Vagina (tissue), 2 donors: Measurements from ENCODE around the gene TIPARP. TPM values are rescaled to one million over a fixed set of nuclear protein-coding genes. Genes with fewer than 3 reads are reported as not detected.
A peak's percentile ranks its signal among the peaks of the same experiment; 100 is the strongest.

Experiments used
- DNase-seq, 2 donors: peaks; one replicate each; pipeline ENCODE4 v3.0.0-alpha.2; 2017; ENCODE audit errors: extremely low spot score in 2 of 2
- H3K27ac ChIP-seq: fragments of 200-600 bp; sonication (generic); one replicate; pipeline ENCODE4 v1.5.1; 2019
- H3K27me3 ChIP-seq: fragments of 200-600 bp; sonication (generic); one replicate; pipeline ENCODE4 v1.5.1; 2019
- H3K36me3 ChIP-seq, 2 donors: fragments of 200-600 bp; sonication (generic); one replicate each; pipeline ENCODE4 v1.5.1; 2017 to 2019
- H3K4me1 ChIP-seq: fragments of 200-600 bp; sonication (generic); one replicate; pipeline ENCODE4 v1.5.1; 2019
- H3K4me3 ChIP-seq, 2 donors: fragments of 200-600 bp; sonication (generic); 1 replicate in 1 of 2; 2 replicates in 1 of 2; pipeline ENCODE4 v1.5.1; 2016 to 2019
- H3K9me3 ChIP-seq: fragments of 200-600 bp; sonication (generic); one replicate; pipeline ENCODE4 v1.5.1; 2019
- POLR2A ChIP-seq, 2 donors: fragments of 450-650 bp; IDR thresholded peaks; one replicate each; pipeline ENCODE4 v1.6.1; 2017; ENCODE audit warnings: antibody characterized with exemption in 2 of 2, mild to moderate bottlenecking in 2 of 2, moderate library complexity in 2 of 2
- POLR2AphosphoS5 ChIP-seq, 2 donors: sonication (generic); formaldehyde crosslinking; IDR thresholded peaks; one replicate each; pipeline ENCODE4 v1.9.0; 2017; ENCODE audit warnings: antibody characterized with exemption in 2 of 2, mild to moderate bottlenecking in 2 of 2, low read depth in 1 of 2; ENCODE audit not compliant: insufficient read depth in 1 of 2
- intact Hi-C: fragments of 100-400 bp; cut with DNase I; formaldehyde crosslinking; loops from one replicate; pipeline ENCODE4 v1.15.1; 2023
- total RNA-seq: library from RNA; depleted of rRNA; stranded (reverse); fragments of >200 nt; gene quantifications from one replicate; pipeline ENCODE4 v1.2.3, GENCODE V29; 2016
- TF ChIP-seq, protein P1 (sequence below), 3 experiments: fragments of 450-650 bp in 2 of 3; fragments of 200-600 bp in 1 of 3; sonication (generic) in 1 of 3; IDR thresholded peaks; one replicate each; pipeline ENCODE4 v1.5.1; 2017 to 2019; ENCODE audit warnings: antibody characterized with exemption in 3 of 3, mild to moderate bottlenecking in 2 of 3, moderate library complexity in 2 of 3

TIPARP gene
- total RNA-seq, 1 donor from 2014 or later, result 44.0 TPM

DNA sequence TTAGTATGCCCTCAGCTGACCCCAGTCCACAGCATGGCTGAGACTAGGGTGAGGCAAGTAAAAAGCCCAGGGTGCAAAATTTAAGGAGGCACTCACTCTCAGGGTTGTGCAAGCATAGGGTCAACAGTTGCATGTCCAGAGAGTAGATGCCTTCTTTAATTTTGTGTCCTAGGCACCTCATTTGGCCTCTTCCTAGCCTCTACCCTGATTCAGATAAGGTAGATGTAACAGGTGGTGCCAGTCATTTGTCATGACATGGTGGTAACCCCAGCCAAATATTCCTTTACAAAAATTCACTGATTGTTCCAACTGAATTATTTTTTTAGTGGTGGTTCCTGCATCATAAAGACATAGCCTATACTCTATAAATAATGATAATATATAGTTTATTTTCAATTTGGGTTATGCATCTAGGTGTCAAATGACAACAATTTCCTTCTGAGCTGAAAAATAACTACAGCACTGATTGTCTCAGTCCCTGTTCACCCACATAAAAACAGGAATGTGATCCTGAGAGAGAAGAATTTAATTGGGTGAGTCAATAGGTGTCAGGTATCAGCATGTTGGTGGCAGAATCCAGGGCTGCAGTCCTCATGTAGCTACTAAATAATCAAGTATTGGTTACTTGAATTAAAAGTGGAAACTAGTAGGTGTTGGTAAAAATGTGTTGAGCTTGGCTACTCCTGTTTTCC is 44.2 kb upstream of the TIPARP start:
- DNase-seq, result no peak
- Histone ChIP-seq H3K9me3 (no peaks in the 10 kb centered on the region), H3K36me3 (no peaks in the 10 kb centered on the region), H3K27ac (no peak overlapping the region), H3K4me3 (no peak overlapping the region), H3K27me3 (no peaks in the 10 kb centered on the region), H3K4me1 (no peaks in the 10 kb centered on the region)
- intact Hi-C loops, result no loop called here
- peak in 1 of 2 donors; percentile 24 for TF ChIP-seq POLR2AphosphoS5 (IDR thresholded peaks at IDR 0.05; ENCODE audit: insufficient read depth in 1 of 2, low read depth in 1 of 2)
- TF ChIP-seq, protein P1, sequence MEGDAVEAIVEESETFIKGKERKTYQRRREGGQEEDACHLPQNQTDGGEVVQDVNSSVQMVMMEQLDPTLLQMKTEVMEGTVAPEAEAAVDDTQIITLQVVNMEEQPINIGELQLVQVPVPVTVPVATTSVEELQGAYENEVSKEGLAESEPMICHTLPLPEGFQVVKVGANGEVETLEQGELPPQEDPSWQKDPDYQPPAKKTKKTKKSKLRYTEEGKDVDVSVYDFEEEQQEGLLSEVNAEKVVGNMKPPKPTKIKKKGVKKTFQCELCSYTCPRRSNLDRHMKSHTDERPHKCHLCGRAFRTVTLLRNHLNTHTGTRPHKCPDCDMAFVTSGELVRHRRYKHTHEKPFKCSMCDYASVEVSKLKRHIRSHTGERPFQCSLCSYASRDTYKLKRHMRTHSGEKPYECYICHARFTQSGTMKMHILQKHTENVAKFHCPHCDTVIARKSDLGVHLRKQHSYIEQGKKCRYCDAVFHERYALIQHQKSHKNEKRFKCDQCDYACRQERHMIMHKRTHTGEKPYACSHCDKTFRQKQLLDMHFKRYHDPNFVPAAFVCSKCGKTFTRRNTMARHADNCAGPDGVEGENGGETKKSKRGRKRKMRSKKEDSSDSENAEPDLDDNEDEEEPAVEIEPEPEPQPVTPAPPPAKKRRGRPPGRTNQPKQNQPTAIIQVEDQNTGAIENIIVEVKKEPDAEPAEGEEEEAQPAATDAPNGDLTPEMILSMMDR (IDR thresholded peaks at IDR 0.05), result no peak

DNA sequence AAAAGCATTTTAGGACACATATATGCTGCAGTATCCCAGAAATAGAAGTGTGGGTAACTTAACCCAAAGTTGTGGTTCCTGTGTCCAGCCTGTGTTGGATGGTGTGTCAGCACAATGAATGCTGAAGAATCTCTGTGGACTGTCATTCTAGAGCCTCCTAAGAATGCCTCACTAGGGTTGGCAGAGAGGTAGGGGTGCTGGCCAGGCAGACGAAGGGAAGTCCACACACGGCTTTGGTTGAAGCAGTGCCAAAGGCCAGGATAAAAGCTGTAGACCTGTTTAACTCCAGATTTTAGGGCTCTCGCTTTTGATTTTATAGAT is 43.7 kb upstream of the TIPARP start:
- H3K36me3 ChIP-seq, result no peaks in the 10 kb centered on the region
- no peak overlapping the region for H3K4me3 ChIP-seq
- no peaks in the 10 kb centered on the region for H3K27me3 ChIP-seq
- H3K27ac ChIP-seq, result no peak overlapping the region
- no peaks in the 10 kb centered on the region for H3K4me1 ChIP-seq
- no peak for DNase-seq
- H3K9me3 ChIP-seq, result no peaks in the 10 kb centered on the region
- no peak for TF ChIP-seq POLR2AphosphoS5 (IDR thresholded peaks at IDR 0.05; ENCODE audit: insufficient read depth in 1 of 2, low read depth in 1 of 2)
- no peak for TF ChIP-seq POLR2A (IDR thresholded peaks at IDR 0.05)
- TF ChIP-seq, protein P1 (IDR thresholded peaks at IDR 0.05), result no peak
- intact Hi-C loops, result no loop called here

DNA sequence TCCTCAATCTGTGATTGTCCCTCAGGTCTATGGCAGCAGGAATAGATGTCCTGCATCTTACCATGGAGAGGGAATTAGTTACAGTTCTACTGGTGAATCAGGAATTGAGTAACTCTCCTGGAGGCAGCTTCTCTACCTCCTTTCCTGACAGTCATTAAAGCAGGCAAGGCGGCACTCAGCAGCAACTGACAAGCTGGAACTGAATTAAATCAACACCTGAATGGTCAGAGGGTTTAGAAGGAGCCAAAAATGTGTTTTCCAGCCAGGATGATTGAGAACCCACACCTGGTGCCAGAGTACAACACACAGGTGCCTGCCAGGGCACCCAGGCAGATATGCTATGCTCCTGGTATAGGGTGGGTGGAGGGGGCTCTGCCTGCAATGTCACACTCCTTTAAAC is 43.1 kb upstream of the TIPARP start:
- no peaks in the 10 kb centered on the region for H3K36me3 ChIP-seq
- TF ChIP-seq, protein P1 (IDR thresholded peaks at IDR 0.05), result no peak
- TF ChIP-seq POLR2AphosphoS5 (IDR thresholded peaks at IDR 0.05; ENCODE audit: insufficient read depth in 1 of 2, low read depth in 1 of 2), result peak in 1 of 2 donors; percentile 14
- no peaks in the 10 kb centered on the region for H3K4me1 ChIP-seq
- DNase-seq, result no peak
- intact Hi-C loops, result no loop called here
- H3K27me3 ChIP-seq, result no peaks in the 10 kb centered on the region
- H3K27ac ChIP-seq, result no peak overlapping the region
- H3K9me3 ChIP-seq, result no peaks in the 10 kb centered on the region
- no peak overlapping the region for H3K4me3 ChIP-seq

DNA sequence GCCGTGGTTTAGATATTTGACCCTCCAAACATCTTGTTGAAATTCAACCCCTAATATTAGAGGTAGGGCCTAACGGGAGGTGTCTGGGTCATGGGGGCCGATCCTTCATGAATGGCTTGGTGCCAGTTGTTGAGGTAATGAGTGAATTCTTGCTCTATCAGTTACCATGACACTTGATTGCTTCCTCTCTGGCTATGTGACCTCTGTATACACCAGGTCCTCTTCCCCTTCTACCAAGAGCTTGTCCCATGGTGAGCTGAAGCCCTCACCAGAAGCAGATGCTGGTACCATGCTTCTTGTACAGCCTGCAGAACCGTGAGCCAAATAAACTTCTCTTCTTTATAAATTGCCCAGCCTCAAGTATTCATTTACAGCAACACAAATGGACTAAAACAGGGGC is 41.8 kb upstream of the TIPARP start:
- H3K36me3 ChIP-seq, result no peaks in the 10 kb centered on the region
- H3K27ac ChIP-seq, result no peak overlapping the region
- no peaks in the 10 kb centered on the region for H3K27me3 ChIP-seq
- no peaks in the 10 kb centered on the region for H3K9me3 ChIP-seq
- TF ChIP-seq, protein P1 (IDR thresholded peaks at IDR 0.05), result no peak
- TF ChIP-seq POLR2A (IDR thresholded peaks at IDR 0.05), result no peak
- intact Hi-C loops, result no loop called here
- no peak for DNase-seq
- H3K4me1 ChIP-seq, result no peaks in the 10 kb centered on the region
- H3K4me3 ChIP-seq, result no peak overlapping the region

DNA sequence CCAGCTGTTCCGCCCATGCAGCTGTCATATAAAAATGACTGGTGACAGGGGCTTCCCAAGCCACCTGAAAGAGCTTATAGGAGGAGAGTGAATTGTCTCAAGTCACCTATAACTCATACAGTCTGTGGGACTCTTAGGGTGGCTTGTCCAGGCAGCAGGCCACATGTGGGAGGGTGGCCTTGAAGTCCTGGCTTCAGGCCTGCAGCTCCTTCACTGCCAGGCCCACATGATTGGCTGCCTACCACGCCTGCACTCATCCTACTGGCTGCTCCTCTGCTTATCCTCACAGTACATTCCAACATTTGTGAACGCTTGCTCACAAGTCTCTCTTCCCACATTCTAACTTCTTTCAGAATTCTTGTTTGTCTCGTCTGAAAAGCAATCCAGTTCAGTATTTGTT is 41.1 kb upstream of the TIPARP start:
- intact Hi-C loops, result no loop called here
- Histone ChIP-seq H3K9me3 (no peaks in the 10 kb centered on the region), H3K4me3 (no peak overlapping the region), H3K27ac (no peak overlapping the region), H3K36me3 (no peaks in the 10 kb centered on the region), H3K27me3 (no peaks in the 10 kb centered on the region), H3K4me1 (no peaks in the 10 kb centered on the region)
- no peak for TF ChIP-seq POLR2A (IDR thresholded peaks at IDR 0.05)
- TF ChIP-seq, protein P1 (IDR thresholded peaks at IDR 0.05), result no peak
- no peak for TF ChIP-seq POLR2AphosphoS5 (IDR thresholded peaks at IDR 0.05; ENCODE audit: insufficient read depth in 1 of 2, low read depth in 1 of 2)
- no peak for DNase-seq
